Measurements from ENCODE around the gene MREG.

MREG gene

GRCh38 chr2:215931256-215931903 lies 82.0 kb downstream of the MREG start:
- H3K9me2 ChIP-seq (ENCODE audit: low read depth, low read length): no peaks in the 10 kb centered on the region
- H3K9me3 ChIP-seq (ENCODE audit: low read length): no peaks in the 10 kb centered on the region
- no peaks in the 10 kb centered on the region for H3F3A ChIP-seq (ENCODE audit: insufficient read depth, low read length)
- no peaks in the 10 kb centered on the region for H3K36me3 ChIP-seq (ENCODE audit: insufficient read depth, low read length)
- no peak overlapping the region for H3K4me3 ChIP-seq (ENCODE audit: low read depth, low read length, poor library complexity, severe bottlenecking)
- H3K9ac ChIP-seq (ENCODE audit: low read length): no peak overlapping the region
- TF ChIP-seq CTCF (IDR thresholded peaks at IDR 0.05; ENCODE audit: low read length): peak; percentile 93
- TF ChIP-seq EZH2 (IDR thresholded peaks at IDR 0.05; ENCODE audit: borderline replicate concordance, low read length): no peak
- H2AFZ ChIP-seq (ENCODE audit: low read length): no peak overlapping the region
- H3K79me2 ChIP-seq (ENCODE audit: insufficient read depth, low read length): no peaks in the 10 kb centered on the region
- no peaks in the 10 kb centered on the region for H3K27me3 ChIP-seq (ENCODE audit: insufficient read depth, low read length)
- no peak overlapping the region for H3K27ac ChIP-seq (ENCODE audit: low read depth, low read length, poor library complexity, severe bottlenecking)
- no peaks in the 10 kb centered on the region for H3K4me1 ChIP-seq (ENCODE audit: insufficient read depth, low read length, severe bottlenecking)
- H4K20me1 ChIP-seq (ENCODE audit: insufficient read depth, low read length): no peaks in the 10 kb centered on the region
- no peak overlapping the region for H3K4me2 ChIP-seq (ENCODE audit: low read length)

GRCh38 chr2:215930505-215931253 lies 82.7 kb downstream of the MREG start:
- H3K27me3 ChIP-seq (ENCODE audit: insufficient read depth, low read length): no peaks in the 10 kb centered on the region
- no peak overlapping the region for H3K27ac ChIP-seq (ENCODE audit: low read depth, low read length, poor library complexity, severe bottlenecking)
- no peak overlapping the region for H3K4me3 ChIP-seq (ENCODE audit: low read depth, low read length, poor library complexity, severe bottlenecking)
- H2AFZ ChIP-seq (ENCODE audit: low read length): no peak overlapping the region
- H3F3A ChIP-seq (ENCODE audit: insufficient read depth, low read length): no peaks in the 10 kb centered on the region
- H4K20me1 ChIP-seq (ENCODE audit: insufficient read depth, low read length): no peaks in the 10 kb centered on the region
- H3K4me2 ChIP-seq (ENCODE audit: low read length): no peak overlapping the region
- no peaks in the 10 kb centered on the region for H3K36me3 ChIP-seq (ENCODE audit: insufficient read depth, low read length)
- TF ChIP-seq CTCF (IDR thresholded peaks at IDR 0.05; ENCODE audit: low read length) (no peak), EZH2 (IDR thresholded peaks at IDR 0.05; ENCODE audit: borderline replicate concordance, low read length) (no peak)
- H3K9me3 ChIP-seq (ENCODE audit: low read length): no peaks in the 10 kb centered on the region
- no peaks in the 10 kb centered on the region for H3K9me2 ChIP-seq (ENCODE audit: low read depth, low read length)
- H3K79me2 ChIP-seq (ENCODE audit: insufficient read depth, low read length): no peaks in the 10 kb centered on the region
- no peaks in the 10 kb centered on the region for H3K4me1 ChIP-seq (ENCODE audit: insufficient read depth, low read length, severe bottlenecking)
- H3K9ac ChIP-seq (ENCODE audit: low read length): no peak overlapping the region

GRCh38 chr2:215929602-215930335 lies 83.6 kb downstream of the MREG start:
- TF ChIP-seq CTCF (IDR thresholded peaks at IDR 0.05; ENCODE audit: low read length) (no peak), EZH2 (IDR thresholded peaks at IDR 0.05; ENCODE audit: borderline replicate concordance, low read length) (no peak)
- H3K27ac ChIP-seq (ENCODE audit: low read depth, low read length, poor library complexity, severe bottlenecking): no peak overlapping the region
- H3K36me3 ChIP-seq (ENCODE audit: insufficient read depth, low read length): no peaks in the 10 kb centered on the region
- no peaks in the 10 kb centered on the region for H3K9me3 ChIP-seq (ENCODE audit: low read length)
- no peaks in the 10 kb centered on the region for H4K20me1 ChIP-seq (ENCODE audit: insufficient read depth, low read length)
- no peak overlapping the region for H3K4me2 ChIP-seq (ENCODE audit: low read length)
- H3K4me3 ChIP-seq (ENCODE audit: low read depth, low read length, poor library complexity, severe bottlenecking): no peak overlapping the region
- no peaks in the 10 kb centered on the region for H3K9me2 ChIP-seq (ENCODE audit: low read depth, low read length)
- H3K4me1 ChIP-seq (ENCODE audit: insufficient read depth, low read length, severe bottlenecking): no peaks in the 10 kb centered on the region
- no peak overlapping the region for H3K9ac ChIP-seq (ENCODE audit: low read length)
- no peaks in the 10 kb centered on the region for H3F3A ChIP-seq (ENCODE audit: insufficient read depth, low read length)
- H3K79me2 ChIP-seq (ENCODE audit: insufficient read depth, low read length): no peaks in the 10 kb centered on the region
- H2AFZ ChIP-seq (ENCODE audit: low read length): no peak overlapping the region
- H3K27me3 ChIP-seq (ENCODE audit: insufficient read depth, low read length): no peaks in the 10 kb centered on the region
